OCI-LY7 (cell line): ENCODE data around the gene SND1. TPM values are rescaled to one million over a fixed set of nuclear protein-coding genes. Genes with fewer than 3 reads are reported as not detected.

Source experiments
- BruUV-seq: library from RNA; stranded (reverse); fragments of 400-500 nt; replicated peaks from 2 replicates; lab custom pipeline; 2021; lab: Mats Ljungman, UMichigan
- CTCF ChIA-PET: fragments of 300-600 bp; sonication (Branson Sonifier 250); formaldehyde crosslinking; loops from one replicate; lab custom pipeline; 2022; ENCODE audit warnings: antibody characterized with exemption; ENCODE audit not compliant: unreplicated experiment; lab: Charles Lee
- POLR2A ChIA-PET: fragments of 300-600 bp; sonication (Branson Sonifier 250); formaldehyde crosslinking; loops from one replicate; lab custom pipeline; 2022; ENCODE audit warnings: antibody characterized with exemption; lab: Charles Lee
- DNase-seq: peaks from one replicate; pipeline ENCODE4 v3.0.0-alpha.2; 2015; ENCODE audit warnings: low spot score
- H2AFZ ChIP-seq: fragments of 200-600 bp; sonication (generic), shearing (Covaris generic); 2 replicates; pipeline ENCODE4 v1.6.1; 2014; ENCODE audit warnings: mild to moderate bottlenecking, antibody characterized with exemption, low read length, moderate library complexity
- H3K27ac ChIP-seq: fragments of 200-600 bp; sonication (generic); 2 replicates; pipeline ENCODE4 v1.5.1; 2014; ENCODE audit warnings: mixed run types, low read depth, mild to moderate bottlenecking, moderate library complexity, low read length, inconsistent platforms; ENCODE audit not compliant: poor library complexity, severe bottlenecking
- H3K36me3 ChIP-seq: fragments of 200-600 bp; sonication (generic); 2 replicates; pipeline ENCODE4 v1.6.1; 2014; ENCODE audit warnings: mild to moderate bottlenecking, antibody characterized with exemption, low read length, moderate library complexity, mixed read lengths; ENCODE audit not compliant: insufficient read depth
- H3K4me1 ChIP-seq: fragments of 200-600 bp; sonication (generic); 2 replicates; pipeline ENCODE4 v1.5.1; 2014; ENCODE audit warnings: mild to moderate bottlenecking, low read length; ENCODE audit not compliant: insufficient read depth, poor library complexity, severe bottlenecking
- H3K4me2 ChIP-seq: fragments of 200-600 bp; sonication (generic); 2 replicates; pipeline ENCODE4 v1.6.1; 2014; ENCODE audit warnings: mild to moderate bottlenecking, low read length
- H3K4me3 ChIP-seq: fragments of 200-600 bp; sonication (generic); 2 replicates; pipeline ENCODE4 v1.5.1; 2014; ENCODE audit warnings: mild to moderate bottlenecking, low read depth, low read length; ENCODE audit not compliant: poor library complexity, severe bottlenecking
- H3K79me2 ChIP-seq: fragments of 200-600 bp; sonication (generic); 2 replicates; pipeline ENCODE4 v1.6.1; 2016; ENCODE audit warnings: low read depth, mild to moderate bottlenecking, low read length, moderate library complexity, mixed read lengths; ENCODE audit not compliant: insufficient read depth
- H3K9me2 ChIP-seq: fragments of 200-600 bp; sonication (generic); 2 replicates; pipeline ENCODE4 v1.6.1; 2016; ENCODE audit warnings: mild to moderate bottlenecking, low read length, mixed read lengths; ENCODE audit not compliant: insufficient read depth
- H3K9me3 ChIP-seq: fragments of 200-600 bp; sonication (generic); 2 replicates; pipeline ENCODE4 v1.6.1; 2014; ENCODE audit warnings: mild to moderate bottlenecking, mixed run types, low read length, mixed read lengths
- H4K20me1 ChIP-seq: fragments of 200-600 bp; sonication (generic); 2 replicates; pipeline ENCODE4 v1.6.1; 2014; ENCODE audit warnings: mild to moderate bottlenecking, antibody characterized with exemption, low read length, moderate library complexity, mixed read lengths; ENCODE audit not compliant: insufficient read depth
- CTCF ChIP-seq: fragments of 200-600 bp; sonication (generic); conservative IDR thresholded peaks from 2 replicates; pipeline ENCODE4 v1.5.1; 2014; ENCODE audit warnings: mild to moderate bottlenecking, antibody characterized with exemption, low read length, moderate library complexity, mixed read lengths
- EZH2phosphoT487 ChIP-seq: fragments of 200-600 bp; sonication (generic); IDR thresholded peaks from 2 replicates; pipeline ENCODE4 v1.6.1; 2018; ENCODE audit warnings: low read depth, borderline replicate concordance, mild to moderate bottlenecking, mixed run types, antibody characterized with exemption, low read length, moderate library complexity, mixed read lengths
- intact Hi-C: fragments of 100-400 bp; cut with micrococcal nuclease; formaldehyde crosslinking; loops from one replicate; pipeline ENCODE4 v1.10.0; 2022; ENCODE audit not compliant: unreplicated experiment
- total RNA-seq, 2 experiments: library from RNA; depleted of rRNA in 1 of 2; stranded (reverse); fragments of >200 nt in 1 of 2; shearing (Covaris generic) in 1 of 2; gene quantifications; 2 replicates each; pipeline ENCODE4 v1.2.3, GENCODE V29; 2014 to 2022

SND1 gene
- total RNA-seq, 2 experiments from 2014 or later = 111 to 221 TPM

GRCh38 chr7:128082431-128082830 is 430.4 kb downstream of the SND1 start:
- intact Hi-C loops = no loop called here
- H3K4me1 ChIP-seq = no peaks in the 10 kb centered on the region
- H3K9me3 ChIP-seq = no peaks in the 10 kb centered on the region
- TF ChIP-seq CTCF = no peak
- no peak for TF ChIP-seq EZH2phosphoT487
- CTCF ChIA-PET = no interaction called here
- no peak overlapping the region for H3K27ac ChIP-seq
- H2AFZ ChIP-seq = no peak overlapping the region
- no TSS peak for BruUV-seq
- H3K4me3 ChIP-seq = no peak overlapping the region
- no peak for DNase-seq
- H3K79me2 ChIP-seq = no peaks in the 10 kb centered on the region
- no peaks in the 10 kb centered on the region for H4K20me1 ChIP-seq
- H3K36me3 ChIP-seq = peaks cover 31% of the 10 kb centered on the region; the same call in 1 of the 2 replicates
- H3K4me2 ChIP-seq = no peak overlapping the region
- no peaks in the 10 kb centered on the region for H3K9me2 ChIP-seq
- POLR2A ChIA-PET = no interaction called here

- Histone ChIP-seq H3K9me3 (no peaks in the 10 kb centered on the region), H3K4me3 (no peak overlapping the region), H3K4me2 (no peak overlapping the region), H2AFZ (no peak overlapping the region), H3K4me1 (no peaks in the 10 kb centered on the region), H3K79me2 (no peaks in the 10 kb centered on the region), H3K36me3 (peaks cover 52% of the 10 kb centered on the region; the same call in 1 of the 2 replicates), H3K27ac (no peak overlapping the region), H3K9me2 (no peaks in the 10 kb centered on the region), H4K20me1 (no peaks in the 10 kb centered on the region)
- ChIA-PET POLR2A (interaction anchor here (0.5 to 1.3 kb wide), 3 partner anchors 10 to 429 kb away, joined by 3 to 4 read pairs (median 3); no protein-coding TSS in a partner anchor), CTCF (no interaction called here)
- DNase-seq = no peak
- BruUV-seq = no TSS peak
- no peak for TF ChIP-seq CTCF
- no peak for TF ChIP-seq EZH2phosphoT487
- intact Hi-C loops = no loop called here
Measured at GRCh38 chr7:128084896-128085608, 433.1 kb downstream of the SND1 start.

- no peaks in the 10 kb centered on the region for H4K20me1 ChIP-seq
- no peak overlapping the region for H3K4me2 ChIP-seq
- no peaks in the 10 kb centered on the region for H3K4me1 ChIP-seq
- peaks cover 70% of the 10 kb centered on the region; the same call in 1 of the 2 replicates for H3K36me3 ChIP-seq
- no TSS peak for BruUV-seq
- TF ChIP-seq EZH2phosphoT487 = no peak
- TF ChIP-seq CTCF = no peak
- no peaks in the 10 kb centered on the region for H3K9me3 ChIP-seq
- H3K9me2 ChIP-seq = no peaks in the 10 kb centered on the region
- intact Hi-C loops = no loop called here
- no peak overlapping the region for H3K27ac ChIP-seq
- H3K4me3 ChIP-seq = no peak overlapping the region
- H3K79me2 ChIP-seq = no peaks in the 10 kb centered on the region
- no peak overlapping the region for H2AFZ ChIP-seq
- no peak for DNase-seq
- POLR2A ChIA-PET = interaction anchor here (1.4 kb wide), 1 partner anchor 13 kb away, joined by 3 read pairs; no protein-coding TSS in a partner anchor
- CTCF ChIA-PET = no interaction called here
Measured at GRCh38 chr7:128090492-128090891, 438.5 kb downstream of the SND1 start.
